Measurements from ENCODE around the gene CROCC.

GRCh38 chr1:17001760-17002523, 80.2 kb downstream of the CROCC start:
- TF ChIP-seq, protein P1, sequence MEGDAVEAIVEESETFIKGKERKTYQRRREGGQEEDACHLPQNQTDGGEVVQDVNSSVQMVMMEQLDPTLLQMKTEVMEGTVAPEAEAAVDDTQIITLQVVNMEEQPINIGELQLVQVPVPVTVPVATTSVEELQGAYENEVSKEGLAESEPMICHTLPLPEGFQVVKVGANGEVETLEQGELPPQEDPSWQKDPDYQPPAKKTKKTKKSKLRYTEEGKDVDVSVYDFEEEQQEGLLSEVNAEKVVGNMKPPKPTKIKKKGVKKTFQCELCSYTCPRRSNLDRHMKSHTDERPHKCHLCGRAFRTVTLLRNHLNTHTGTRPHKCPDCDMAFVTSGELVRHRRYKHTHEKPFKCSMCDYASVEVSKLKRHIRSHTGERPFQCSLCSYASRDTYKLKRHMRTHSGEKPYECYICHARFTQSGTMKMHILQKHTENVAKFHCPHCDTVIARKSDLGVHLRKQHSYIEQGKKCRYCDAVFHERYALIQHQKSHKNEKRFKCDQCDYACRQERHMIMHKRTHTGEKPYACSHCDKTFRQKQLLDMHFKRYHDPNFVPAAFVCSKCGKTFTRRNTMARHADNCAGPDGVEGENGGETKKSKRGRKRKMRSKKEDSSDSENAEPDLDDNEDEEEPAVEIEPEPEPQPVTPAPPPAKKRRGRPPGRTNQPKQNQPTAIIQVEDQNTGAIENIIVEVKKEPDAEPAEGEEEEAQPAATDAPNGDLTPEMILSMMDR (IDR thresholded peaks at IDR 0.05; ENCODE audit: low read length), result no peak
- TF ChIP-seq EZH2 (optimal IDR thresholded peaks at IDR 0.05; ENCODE audit: low read depth, low read length) (no peak), EZH2phosphoT487 (IDR thresholded peaks at IDR 0.05; ENCODE audit: low read length) (no peak)

Measured in MM.1S (cell line).